WERI-Rb-1 (cell line): Measurements from ENCODE around the gene RELN.

Source experiments
- DNase-seq: peaks from one replicate; pipeline ENCODE4 v3.0.0-alpha.2; 2020
- H3K27ac ChIP-seq: fragments of 250-450 bp; sonication (Bioruptor Pico); 2 replicates; pipeline ENCODE4 v1.5.1; 2020; ENCODE audit warnings: mild to moderate bottlenecking, moderate library complexity
- H3K27me3 ChIP-seq: fragments of 250-450 bp; sonication (Bioruptor Pico); 2 replicates; pipeline ENCODE4 v1.5.1; 2021; ENCODE audit warnings: mild to moderate bottlenecking, low read depth, moderate library complexity; ENCODE audit not compliant: insufficient read depth, severe bottlenecking
- H3K36me3 ChIP-seq: fragments of 250-450 bp; sonication (Bioruptor Pico); 2 replicates; pipeline ENCODE4 v1.5.1; 2020; ENCODE audit warnings: mild to moderate bottlenecking, moderate library complexity
- H3K4me3 ChIP-seq: 2 replicates; pipeline ENCODE4 v1.5.1; 2011; ENCODE audit warnings: low read depth, mild to moderate bottlenecking, control low read depth, low read length
- H3K9me3 ChIP-seq: fragments of 250-450 bp; sonication (Bioruptor Pico); 2 replicates; pipeline ENCODE4 v1.5.1; 2021; ENCODE audit warnings: mild to moderate bottlenecking, moderate library complexity; ENCODE audit not compliant: severe bottlenecking
- CTCF ChIP-seq: IDR thresholded peaks from 2 replicates; pipeline ENCODE4 v1.5.1; 2011; ENCODE audit warnings: low read depth, mild to moderate bottlenecking, control low read depth, inconsistent platforms, low read length

Gene RELN

GRCh38 chr7:103991406-103991805 is 1.9 kb upstream of the RELN start:
- no peaks in the 10 kb centered on the region for H3K9me3 ChIP-seq
- no peak for DNase-seq
- peaks cover 12% of the 10 kb centered on the region for H3K27me3 ChIP-seq
- no peaks in the 10 kb centered on the region for H3K36me3 ChIP-seq
- H3K27ac ChIP-seq: no peak overlapping the region
- no peak for TF ChIP-seq CTCF
- H3K4me3 ChIP-seq: no peak overlapping the region

GRCh38 chr7:103990991-103991390 is 1.5 kb upstream of the RELN start:
- H3K36me3 ChIP-seq: no peaks in the 10 kb centered on the region
- peak overlapping the region; percentile 69 for H3K4me3 ChIP-seq
- peaks cover 12% of the 10 kb centered on the region for H3K27me3 ChIP-seq
- DNase-seq: no peak
- no peaks in the 10 kb centered on the region for H3K9me3 ChIP-seq
- no peak for TF ChIP-seq CTCF
- no peak overlapping the region for H3K27ac ChIP-seq

- DNase-seq: peak; percentile 61
- H3K9me3 ChIP-seq: no peaks in the 10 kb centered on the region
- peak overlapping the region; percentile 69 for H3K4me3 ChIP-seq
- H3K27ac ChIP-seq: peak overlapping the region; percentile 32; the same call in 1 of the 2 replicates
- peaks cover 12% of the 10 kb centered on the region for H3K27me3 ChIP-seq
- no peaks in the 10 kb centered on the region for H3K36me3 ChIP-seq
- TF ChIP-seq CTCF: peak; percentile 36
These were observed 618 bp upstream of the RELN start for GRCh38 chr7:103989785-103990767.

GRCh38 chr7:103988468-103989199 is 824 bp downstream of the RELN start:
- no peak overlapping the region for H3K27ac ChIP-seq
- no peaks in the 10 kb centered on the region for H3K36me3 ChIP-seq
- TF ChIP-seq CTCF: no peak
- H3K4me3 ChIP-seq: peak overlapping the region; percentile 59
- H3K27me3 ChIP-seq: peaks cover 12% of the 10 kb centered on the region
- no peaks in the 10 kb centered on the region for H3K9me3 ChIP-seq
- DNase-seq: no peak

GRCh38 chr7:103987451-103987850 is 2.0 kb downstream of the RELN start:
- DNase-seq: no peak
- no peaks in the 10 kb centered on the region for H3K9me3 ChIP-seq
- no peaks in the 10 kb centered on the region for H3K36me3 ChIP-seq
- no peak overlapping the region for H3K4me3 ChIP-seq
- no peak for TF ChIP-seq CTCF
- no peak overlapping the region for H3K27ac ChIP-seq
- H3K27me3 ChIP-seq: peaks cover 12% of the 10 kb centered on the region
